ENCODE results near the gene ZNF341. TPM values are rescaled to one million over a fixed set of nuclear protein-coding genes. Genes with fewer than 3 reads are reported as not detected.
A peak's percentile ranks its signal among the peaks of the same experiment; 100 is the strongest.

ZNF341 gene
- polyA plus RNA-seq, 12 donors, result 2.1 to 4.6 (median 2.7) TPM; not detected in 2

DNA sequence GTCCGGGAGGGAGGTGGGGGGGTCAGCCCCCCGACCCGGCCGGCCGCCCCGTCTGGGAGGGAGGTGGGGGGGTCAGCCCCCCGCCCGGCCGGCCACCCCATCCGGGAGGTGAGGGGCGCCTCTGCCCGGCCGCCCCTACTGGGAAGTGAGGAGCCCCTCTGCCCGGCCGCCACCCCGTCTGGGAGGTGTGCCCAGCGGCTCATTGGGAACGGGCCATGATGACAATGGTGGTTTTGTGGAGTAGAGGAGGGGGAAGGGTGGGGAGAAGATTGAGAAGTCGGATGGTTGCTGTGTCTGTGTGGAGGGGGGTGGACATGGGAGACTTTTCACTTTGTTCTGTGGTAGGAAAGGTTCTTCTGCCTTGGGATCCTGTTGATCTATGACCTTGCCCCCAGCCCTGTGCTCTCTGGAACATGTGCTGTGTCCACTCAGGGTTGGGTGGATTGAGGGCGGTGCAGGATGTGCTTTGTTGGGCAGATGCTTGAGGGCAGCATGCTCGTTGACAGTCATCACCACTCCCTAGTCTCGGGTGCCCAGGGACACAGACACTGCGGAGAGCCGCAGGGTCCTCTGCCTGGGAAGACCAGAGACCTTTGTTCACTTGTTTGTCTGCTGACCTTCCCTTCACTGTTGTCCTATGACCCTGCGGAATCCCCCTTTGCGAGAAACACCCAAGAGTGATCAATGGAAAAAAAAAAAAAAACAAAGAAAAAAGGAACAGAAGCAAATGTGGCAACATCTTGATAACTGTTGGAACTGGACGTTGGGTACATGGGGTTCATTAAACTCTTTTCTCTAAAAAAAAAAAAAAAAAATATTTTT, 30.0 kb upstream of the ZNF341 start:
- no peak for DNase-seq

GRCh38 chr20:33702861-33703260, 28.9 kb upstream of the ZNF341 start:
- no peak for DNase-seq

DNA sequence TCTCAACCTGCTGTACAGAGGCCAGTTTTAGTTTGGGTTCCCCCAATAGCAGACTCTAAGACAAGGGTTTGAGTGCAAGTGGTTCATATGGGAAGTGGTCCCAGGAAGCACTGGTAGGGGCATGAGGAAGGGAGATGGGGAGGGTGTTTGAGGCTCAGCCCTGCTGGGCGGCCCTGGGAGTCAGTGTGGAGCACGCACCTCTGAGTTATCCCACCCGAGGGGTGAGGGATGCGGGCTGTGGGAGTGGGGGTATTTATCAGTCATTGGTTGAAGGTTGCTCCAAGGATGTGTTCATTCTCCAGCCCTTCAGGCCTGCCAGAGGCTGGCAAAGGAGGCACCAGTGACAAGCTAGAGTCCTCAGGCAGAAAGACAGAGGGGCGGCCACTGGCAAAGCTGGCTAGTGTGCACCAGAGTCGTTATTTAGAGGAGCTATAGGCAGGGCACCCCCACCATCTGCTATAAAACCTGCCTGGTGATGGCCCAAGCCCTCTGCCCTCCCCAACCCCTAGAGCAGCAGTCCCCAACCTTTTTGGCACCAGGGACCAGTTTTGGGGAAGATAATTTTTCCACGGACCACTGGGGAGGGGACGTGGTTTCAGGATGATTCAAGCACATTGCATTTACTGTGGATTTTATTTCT, 28.2 kb upstream of the ZNF341 start:
- no peak for DNase-seq

DNA sequence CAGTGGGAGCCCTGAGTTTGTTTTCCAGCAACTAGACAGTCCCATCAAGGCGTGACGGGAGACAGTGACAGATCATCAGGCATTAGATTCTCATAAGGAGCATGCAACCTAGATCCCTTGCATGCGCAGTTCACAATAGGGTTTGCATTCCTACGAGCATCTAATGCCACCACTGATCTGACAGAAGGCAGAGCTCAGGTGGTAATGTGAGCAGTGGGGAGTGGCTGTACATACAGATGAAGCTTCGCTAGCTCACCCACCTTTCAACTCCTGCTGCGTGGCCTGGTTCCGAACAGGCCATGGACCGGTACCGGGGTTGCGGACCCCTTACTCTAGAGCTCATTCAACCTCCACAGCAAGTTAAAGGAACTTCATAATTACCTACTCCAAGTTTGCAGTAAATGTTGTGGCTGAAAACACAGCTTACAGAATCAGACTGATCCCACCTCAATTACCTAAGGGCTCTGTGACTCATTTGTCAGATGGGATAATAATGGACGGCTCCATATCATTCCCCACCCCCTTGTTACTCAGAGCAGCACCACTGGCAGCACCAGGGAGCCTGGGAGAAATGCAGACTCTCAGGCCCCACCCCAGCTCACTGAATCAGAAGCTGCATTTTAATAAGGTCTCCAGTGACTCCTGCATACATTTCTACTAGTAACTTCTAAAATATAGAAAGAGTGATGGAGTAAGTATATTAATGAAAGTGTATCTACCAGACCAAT, 27.4 kb upstream of the ZNF341 start:
- DNase-seq, result no peak

DNA sequence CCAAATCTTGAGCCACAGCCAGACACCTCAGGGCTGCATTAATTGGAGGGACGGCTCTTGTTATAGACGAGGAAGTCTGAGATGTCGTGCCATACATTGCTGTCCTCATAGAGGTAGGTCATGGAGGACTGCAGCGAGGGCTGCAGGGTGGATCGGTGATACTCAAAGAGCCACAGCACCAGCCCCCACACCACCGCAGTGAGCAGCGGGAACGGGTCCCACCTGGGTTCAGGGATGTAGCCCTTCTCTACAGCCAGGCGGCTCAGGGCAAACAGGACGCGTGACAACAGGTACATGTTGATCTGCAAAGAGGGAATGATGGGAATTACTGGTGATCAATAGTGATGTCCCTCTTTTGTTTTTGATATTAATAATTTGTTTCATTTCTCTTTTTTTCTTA, 24.1 kb upstream of the ZNF341 start:
- no peak for DNase-seq

GRCh38 chr20:33709398-33709797, 22.4 kb upstream of the ZNF341 start:
- DNase-seq, result no peak

GRCh38 chr20:33709905-33710541, 21.8 kb upstream of the ZNF341 start:
- DNase-seq, result no peak

GRCh38 chr20:33710681-33711445, 20.9 kb upstream of the ZNF341 start:
- DNase-seq, result no peak

GRCh38 chr20:33711446-33711738, 20.4 kb upstream of the ZNF341 start:
- no peak for DNase-seq

- DNase-seq, result no peak
Observed at GRCh38 chr20:33713865-33714367, 17.9 kb upstream of the ZNF341 start.

DNA sequence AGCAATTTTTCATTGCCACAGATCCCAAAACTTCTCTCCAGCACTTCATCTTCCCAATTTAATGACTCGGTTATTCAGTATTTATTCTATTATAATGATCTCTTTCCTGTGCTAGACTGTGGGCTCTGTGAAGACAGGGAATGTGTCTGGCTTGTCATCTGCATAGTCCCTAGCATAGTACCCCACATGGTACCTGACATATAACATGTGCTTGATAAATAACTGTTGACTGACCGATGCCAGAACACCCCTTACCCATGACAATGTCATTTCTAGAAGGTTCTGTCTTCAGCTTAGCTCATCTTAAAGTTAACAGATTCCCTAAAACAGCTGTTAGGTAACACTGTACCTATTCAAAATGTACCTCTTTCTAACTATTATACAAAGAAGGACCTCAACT, 15.3 kb upstream of the ZNF341 start:
- no peak for DNase-seq

GRCh38 chr20:33719277-33719988, 12.4 kb upstream of the ZNF341 start:
- DNase-seq, result no peak

DNA sequence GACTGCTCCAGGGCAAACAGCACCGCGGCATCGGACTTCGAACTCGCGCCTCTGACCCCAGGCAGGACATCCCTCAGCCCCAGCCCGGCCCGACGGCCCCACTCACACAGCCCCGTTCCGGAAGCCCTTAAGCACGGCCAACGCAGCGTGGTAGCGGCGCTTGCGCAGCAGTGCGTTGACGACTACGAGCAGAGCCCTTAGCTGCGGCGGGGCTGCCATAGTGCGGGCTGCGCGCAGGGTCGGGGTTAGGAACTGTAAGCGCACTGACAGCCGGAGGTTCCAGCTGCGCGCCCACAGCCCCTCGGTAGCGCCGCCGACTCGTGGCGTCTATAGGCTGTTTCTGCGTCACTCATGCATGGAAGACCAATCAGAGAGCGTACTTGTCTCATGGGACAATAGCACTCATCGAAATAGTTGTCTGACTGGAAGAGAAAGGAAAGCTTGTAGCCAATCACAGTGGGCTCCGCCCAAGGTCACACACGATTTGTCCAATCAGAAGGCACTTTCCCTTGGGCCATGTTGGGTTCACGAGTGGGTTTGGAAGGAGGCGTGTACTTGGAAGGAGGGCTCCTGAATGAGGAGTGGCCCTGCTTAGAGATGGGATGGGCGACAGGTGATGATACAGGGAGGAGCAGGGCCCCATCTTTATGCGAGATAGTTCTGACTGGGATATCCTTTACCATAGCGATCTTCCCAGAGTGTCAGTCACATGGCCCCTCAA, 11.6 kb upstream of the ZNF341 start, which contains the start of gene PXMP4:
Gene PXMP4 (minus strand): TSS at position 322 of the 721 bp plus-strand sequence. CDS start 103 bp downstream, at position 219.
- DNase-seq, result peak; percentile 98

DNA sequence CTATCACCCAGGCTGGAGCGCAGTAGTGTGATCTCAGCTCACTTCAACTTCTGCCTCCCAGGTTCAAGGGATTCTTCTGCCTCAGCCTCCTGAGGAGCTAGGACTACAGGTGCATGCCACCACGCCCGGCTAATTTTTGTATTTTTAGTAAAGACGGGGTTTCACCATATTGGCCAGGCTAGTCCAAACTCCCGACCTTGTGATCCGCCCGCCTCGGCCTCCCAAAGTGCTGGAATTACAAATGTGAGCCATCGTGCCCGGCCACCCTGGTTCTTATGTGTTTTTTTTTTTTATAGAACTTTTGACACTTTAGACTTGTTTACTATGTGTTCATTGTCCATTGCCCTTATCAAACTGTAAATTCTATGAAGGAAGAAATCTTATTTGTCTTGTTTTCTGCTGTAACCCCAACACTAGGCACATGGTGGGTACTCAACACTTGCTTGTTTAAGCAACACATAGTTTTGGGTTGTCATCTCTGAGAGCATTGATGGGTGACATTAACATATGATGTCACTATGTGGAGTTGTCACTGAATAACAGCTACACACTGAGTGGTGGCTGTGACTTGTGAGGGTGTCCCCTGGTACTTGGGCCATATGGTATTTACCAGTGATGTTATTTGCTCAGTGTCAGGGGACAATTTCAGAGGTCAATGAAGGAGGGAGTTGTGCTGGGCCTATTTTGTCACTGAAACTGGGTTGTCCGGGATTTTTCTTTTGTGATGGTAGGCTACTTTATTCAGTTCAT, 10.2 kb upstream of the ZNF341 start:
- DNase-seq, result no peak

DNA sequence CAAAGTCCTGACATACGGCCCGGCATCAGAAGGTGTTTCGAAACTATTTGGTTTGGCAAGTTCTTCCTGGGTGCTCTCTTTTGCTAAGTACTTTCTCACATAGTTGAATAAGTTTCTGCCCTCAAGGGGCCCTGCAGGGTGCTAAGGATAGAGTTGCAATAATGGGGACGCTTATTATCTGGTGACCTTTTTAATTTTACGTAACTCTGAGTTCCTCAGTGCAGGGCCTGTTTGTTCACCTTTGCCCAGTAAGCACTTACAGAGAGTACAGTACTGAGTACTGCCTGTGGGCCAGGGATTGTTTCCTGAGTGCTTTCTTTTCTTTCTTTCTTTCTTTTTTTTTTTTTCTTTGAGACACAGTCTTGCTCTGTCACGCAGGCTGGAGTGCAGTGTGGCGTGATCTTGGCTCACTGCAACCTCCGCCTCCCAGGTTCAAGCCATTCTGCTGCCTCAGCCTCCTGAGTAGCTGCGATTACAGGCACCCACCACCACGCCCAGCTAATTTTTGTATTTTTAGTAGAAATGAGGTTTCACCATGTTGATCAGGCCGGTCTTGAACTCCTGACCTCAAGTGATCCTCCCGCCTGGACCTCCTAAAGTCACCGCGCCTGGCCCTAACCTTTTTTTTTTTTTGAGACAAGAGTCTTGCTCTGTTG, 7.2 kb upstream of the ZNF341 start:
- no peak for DNase-seq

DNA sequence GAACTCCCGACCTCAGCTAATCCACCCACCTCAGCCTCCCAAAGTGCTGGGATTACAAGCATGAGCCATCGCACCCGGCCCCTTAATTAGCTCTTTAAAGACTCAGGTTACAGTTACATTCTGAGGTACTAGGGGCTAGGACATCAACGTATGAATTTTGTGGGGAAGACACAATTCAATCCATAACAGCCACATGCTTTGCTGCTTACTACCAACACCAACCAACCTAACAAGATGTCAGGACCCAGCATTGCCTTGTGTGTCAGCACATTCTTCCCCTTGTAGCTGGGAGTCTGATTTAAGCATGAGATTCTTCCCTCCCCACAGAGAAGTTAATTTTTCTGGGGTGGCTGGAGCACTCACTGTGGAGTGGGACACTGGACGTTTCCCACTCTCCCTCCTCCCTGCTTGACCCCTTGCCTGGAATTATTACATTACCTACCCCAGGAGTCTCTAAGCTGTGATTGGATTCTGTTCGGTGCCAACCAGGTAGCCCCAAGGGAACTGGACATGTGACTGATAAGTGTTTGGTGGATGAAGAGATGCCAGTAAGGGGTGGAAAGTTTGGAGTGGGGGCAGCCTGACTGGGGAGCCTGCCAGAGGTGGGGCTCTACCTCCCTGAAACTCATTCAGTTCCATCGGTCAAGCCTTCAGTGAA, 6.1 kb upstream of the ZNF341 start:
- DNase-seq, result no peak

DNA sequence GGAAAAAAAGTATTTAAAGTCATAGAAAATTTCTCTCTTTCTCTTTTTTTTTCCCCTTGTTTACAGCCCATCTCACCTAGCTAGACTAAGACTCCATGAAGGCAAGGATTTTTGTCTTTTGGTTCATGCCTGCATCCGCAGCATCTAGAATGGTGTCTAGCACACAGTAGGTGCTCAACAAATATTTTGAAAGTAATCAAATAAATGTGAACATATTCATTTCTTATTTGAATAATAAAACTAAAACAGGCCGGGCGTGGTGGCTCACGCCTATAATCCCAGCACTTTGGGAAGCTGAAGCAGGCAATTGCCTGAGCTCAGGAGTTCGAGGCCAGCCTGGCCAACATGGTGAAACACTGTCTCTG, 4.7 kb upstream of the ZNF341 start:
- no peak for DNase-seq

DNA sequence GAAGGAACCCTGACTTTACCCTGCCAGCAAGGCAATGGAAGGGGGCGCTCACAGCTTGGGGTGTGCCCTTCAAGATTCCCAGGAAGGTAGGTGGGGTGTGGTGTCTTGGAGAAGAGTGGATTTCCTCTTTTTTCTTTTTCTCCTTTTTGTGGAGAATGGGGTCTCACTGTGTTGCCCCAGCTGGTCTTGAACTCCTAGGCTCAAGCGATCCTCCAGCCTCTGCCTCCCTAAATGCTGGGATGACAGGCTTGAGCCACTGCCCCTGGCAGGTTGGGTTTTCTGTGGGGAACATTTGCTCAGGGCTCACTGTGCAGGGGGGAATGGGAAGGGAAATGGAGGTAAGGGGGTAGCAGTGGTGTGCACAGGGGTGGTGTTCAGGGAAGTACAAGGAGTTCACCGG, 4.0 kb upstream of the ZNF341 start:
- no peak for DNase-seq
